ENCODE data around the gene MEAF6.
A peak's percentile ranks its signal among the peaks of the same experiment; 100 is the strongest.
"Not testable (repeated sequence)": the region's sequence is repeated elsewhere in the genome, so short reads cannot be mapped to it uniquely, and the experiment has no call there.

Gene MEAF6

GRCh38 chr1:37545019-37545418 lies 30.5 kb upstream of the MEAF6 start:
- H3K4me3 Mint-ChIP-seq = no peak overlapping the region
- no peak for DNase-seq
- H3K9me3 Mint-ChIP-seq = no peaks in the 10 kb centered on the region
- no peak for ATAC-seq (replicated peaks)
- no peak overlapping the region for H3K27ac Mint-ChIP-seq
- H3K36me3 Mint-ChIP-seq = peaks cover 41 to 52% of the 10 kb centered on the region in 2 donors
- H3K27me3 Mint-ChIP-seq = no peaks in the 10 kb centered on the region
- peaks cover 10 to 20% of the 10 kb centered on the region in 2 donors for H3K4me1 Mint-ChIP-seq

DNA sequence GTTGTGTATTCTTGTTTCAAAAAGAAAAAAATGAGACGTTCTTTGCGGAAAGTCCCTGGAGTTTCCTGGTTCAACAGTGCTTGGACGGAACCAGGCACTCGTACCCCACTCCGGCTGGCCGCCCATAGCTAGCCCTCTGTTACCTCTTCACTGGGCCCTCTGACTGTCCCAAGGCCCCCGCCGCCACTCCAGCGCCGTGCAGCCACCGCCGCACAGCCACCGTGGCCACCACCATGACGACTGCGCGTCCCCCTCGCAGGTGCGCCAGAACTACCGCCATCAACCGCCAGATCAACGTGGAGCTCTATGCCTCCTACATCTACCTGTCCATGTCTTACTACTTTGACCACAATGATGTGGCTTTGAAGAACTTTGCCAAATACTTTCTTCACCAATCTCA lies 30.0 kb upstream of the MEAF6 start:
- DNase-seq (no peak), ATAC-seq (replicated peaks) (no peak)
- Mint-ChIP-seq H3K36me3 (peaks cover 39 to 48% of the 10 kb centered on the region in 2 donors), H3K4me3 (no peak overlapping the region), H3K9me3 (no peaks in the 10 kb centered on the region), H3K4me1 (peaks cover 6 to 15% of the 10 kb centered on the region in 2 donors), H3K27ac (no peak overlapping the region), H3K27me3 (no peaks in the 10 kb centered on the region)

- H3K27ac Mint-ChIP-seq = peak overlapping the region; percentile 72
- DNase-seq (no peak), ATAC-seq (replicated peaks) (no peak)
- peaks cover 3 to 7% of the 10 kb centered on the region in 2 donors for H3K4me1 Mint-ChIP-seq
- peaks cover 40 to 49% of the 10 kb centered on the region in 2 donors for H3K36me3 Mint-ChIP-seq
- H3K9me3 Mint-ChIP-seq = no peaks in the 10 kb centered on the region
- H3K4me3 Mint-ChIP-seq = no peak overlapping the region
- no peaks in the 10 kb centered on the region for H3K27me3 Mint-ChIP-seq
Measured at GRCh38 chr1:37540036-37540785, 25.6 kb upstream of the MEAF6 start.

- not testable (repeated sequence) for ATAC-seq (replicated peaks); H3K9me3 Mint-ChIP-seq; DNase-seq; H3K4me3 Mint-ChIP-seq; H3K27me3 Mint-ChIP-seq; H3K27ac Mint-ChIP-seq; H3K4me1 Mint-ChIP-seq
- H3K36me3 Mint-ChIP-seq = peaks cover 41 to 49% of the 10 kb centered on the region in 2 donors
Measured at GRCh38 chr1:37539154-37539553, 24.6 kb upstream of the MEAF6 start.

DNA sequence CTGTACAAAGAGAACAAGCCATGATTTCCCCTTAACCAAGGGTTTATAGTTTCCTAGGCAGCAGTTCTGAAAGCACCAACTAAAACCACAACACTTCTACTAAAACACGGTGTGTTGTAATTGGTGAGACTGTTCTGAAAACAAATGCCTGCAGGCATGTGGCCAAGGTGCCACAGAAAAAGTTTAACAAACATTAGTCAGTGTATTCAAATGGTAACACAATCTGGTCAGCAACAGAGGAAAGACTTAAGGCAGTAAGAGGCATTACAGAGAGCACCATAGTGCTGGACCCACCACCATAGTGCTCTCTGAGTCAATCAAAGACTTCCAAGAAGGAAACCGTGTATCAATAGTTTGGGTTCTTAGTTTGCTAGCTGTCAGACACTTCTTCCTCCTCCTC lies 22.8 kb upstream of the MEAF6 start:
- no peaks in the 10 kb centered on the region for H3K9me3 Mint-ChIP-seq
- H3K36me3 Mint-ChIP-seq = peaks cover 35 to 49% of the 10 kb centered on the region in 2 donors

GRCh38 chr1:37533317-37534093 lies 18.9 kb upstream of the MEAF6 start:
- no peak for DNase-seq
- Mint-ChIP-seq H3K4me1 (no peaks in the 10 kb centered on the region), H3K36me3 (peaks cover 26 to 36% of the 10 kb centered on the region in 2 donors), H3K4me3 (no peak overlapping the region), H3K27ac (no peak overlapping the region), H3K27me3 (no peaks in the 10 kb centered on the region), H3K9me3 (no peaks in the 10 kb centered on the region)
- no peak for ATAC-seq (replicated peaks)

More for the DNA sequence above, 22.8 kb upstream of the MEAF6 start:
- H3K27me3 Mint-ChIP-seq = no peaks in the 10 kb centered on the region
- H3K27ac Mint-ChIP-seq = no peak overlapping the region
- ATAC-seq (replicated peaks) (no peak), DNase-seq (no peak)
- no peaks in the 10 kb centered on the region for H3K4me1 Mint-ChIP-seq
- H3K4me3 Mint-ChIP-seq = no peak overlapping the region

DNA sequence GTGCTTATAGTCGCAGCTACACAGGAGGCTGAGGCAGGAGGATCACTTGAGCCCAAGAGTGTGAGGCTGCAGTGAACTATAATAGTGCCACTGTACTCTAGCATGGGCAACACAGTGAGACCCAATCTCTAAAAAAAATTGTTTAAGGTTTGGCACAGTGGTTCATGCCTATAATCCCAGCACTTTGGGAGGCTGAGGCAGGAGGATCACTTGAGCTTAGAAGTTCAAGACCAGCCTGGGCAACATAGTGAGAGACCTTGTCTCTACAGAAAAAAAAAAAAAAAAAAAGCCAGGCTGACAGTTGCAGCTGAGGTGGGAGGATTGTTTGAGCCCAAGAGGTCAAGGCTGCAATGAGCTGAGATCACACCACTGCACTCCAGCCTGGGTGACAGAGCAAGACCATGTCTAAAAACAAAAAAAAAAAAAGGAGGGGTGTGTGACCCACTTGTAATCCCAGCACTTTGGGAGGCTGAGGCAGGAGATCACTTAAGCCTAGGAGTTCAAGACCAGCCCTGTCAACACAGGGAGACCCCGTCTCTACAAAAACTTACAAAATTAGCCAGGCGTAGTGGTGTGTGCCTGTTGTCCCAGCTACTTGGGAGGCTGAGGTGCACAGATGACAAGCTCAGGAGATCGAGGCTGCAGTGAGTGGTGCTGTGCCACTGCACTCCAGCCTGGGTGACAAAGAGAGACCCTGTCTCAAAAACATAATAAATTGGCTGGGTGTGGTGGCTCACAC lies 18.0 kb upstream of the MEAF6 start:
- ATAC-seq (replicated peaks); DNase-seq; H3K4me1 Mint-ChIP-seq; H3K9me3 Mint-ChIP-seq; H3K27ac Mint-ChIP-seq; H3K4me3 Mint-ChIP-seq; H3K27me3 Mint-ChIP-seq: not testable (repeated sequence)
- H3K36me3 Mint-ChIP-seq = peaks cover 19 to 27% of the 10 kb centered on the region in 2 donors

DNA sequence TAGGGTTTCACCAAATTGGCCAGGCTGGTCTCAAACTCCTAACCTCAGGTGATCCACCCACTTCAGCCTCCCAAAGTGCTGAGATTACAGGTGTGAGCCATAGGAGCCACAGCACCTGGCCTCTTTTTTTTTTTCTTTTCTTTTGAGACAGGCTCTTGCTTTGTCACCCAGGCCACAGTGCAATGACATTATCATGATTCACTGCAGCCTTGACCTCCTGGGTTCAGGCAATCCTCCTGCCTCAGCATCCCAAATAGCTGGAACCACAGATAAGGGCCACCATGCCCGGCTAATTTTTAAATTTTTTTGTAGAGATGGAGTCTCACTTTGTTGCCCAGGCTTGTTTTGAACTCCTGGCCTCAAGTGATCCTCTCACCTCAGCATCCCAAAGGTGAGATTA lies 15.3 kb upstream of the MEAF6 start:
- H3K4me3 Mint-ChIP-seq; DNase-seq; H3K9me3 Mint-ChIP-seq; H3K27me3 Mint-ChIP-seq; H3K4me1 Mint-ChIP-seq; ATAC-seq (replicated peaks); H3K27ac Mint-ChIP-seq: not testable (repeated sequence)
- H3K36me3 Mint-ChIP-seq = peaks cover 8 to 16% of the 10 kb centered on the region in 2 donors

DNA sequence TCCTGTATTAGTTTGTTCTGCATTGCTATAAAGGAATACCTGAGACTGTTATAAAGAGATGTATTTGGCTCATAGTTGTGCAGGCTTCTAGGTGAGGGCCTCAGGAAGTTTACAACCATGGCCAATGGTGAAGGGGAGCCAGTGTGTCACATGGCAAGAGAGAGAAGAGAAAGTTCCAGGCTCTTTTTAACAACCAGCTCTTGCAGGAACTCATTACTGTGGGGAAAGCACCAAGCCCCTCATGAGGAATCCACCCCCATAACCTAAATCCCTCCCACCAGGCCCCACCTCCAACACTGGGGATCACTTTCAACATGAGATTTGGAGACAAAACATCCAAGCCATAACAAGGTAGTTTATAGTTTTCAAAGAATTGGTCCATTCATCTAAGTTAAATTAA lies 5.0 kb upstream of the MEAF6 start:
- Mint-ChIP-seq H3K27ac (no peak overlapping the region), H3K9me3 (no peaks in the 10 kb centered on the region), H3K36me3 (no peaks in the 10 kb centered on the region), H3K4me3 (peak overlapping the region in 1 of 2 donors; percentile 39), H3K4me1 (peaks cover 15 to 19% of the 10 kb centered on the region in 2 donors), H3K27me3 (no peaks in the 10 kb centered on the region)
- no peak for DNase-seq
- ATAC-seq (replicated peaks) = peak; percentile 11 to 13

GRCh38 chr1:37518929-37519328 lies 4.4 kb upstream of the MEAF6 start:
- H3K27me3 Mint-ChIP-seq; H3K9me3 Mint-ChIP-seq; ATAC-seq (replicated peaks); H3K36me3 Mint-ChIP-seq; H3K27ac Mint-ChIP-seq; DNase-seq; H3K4me3 Mint-ChIP-seq: not testable (repeated sequence)
- peaks cover 17 to 21% of the 10 kb centered on the region in 2 donors for H3K4me1 Mint-ChIP-seq

DNA sequence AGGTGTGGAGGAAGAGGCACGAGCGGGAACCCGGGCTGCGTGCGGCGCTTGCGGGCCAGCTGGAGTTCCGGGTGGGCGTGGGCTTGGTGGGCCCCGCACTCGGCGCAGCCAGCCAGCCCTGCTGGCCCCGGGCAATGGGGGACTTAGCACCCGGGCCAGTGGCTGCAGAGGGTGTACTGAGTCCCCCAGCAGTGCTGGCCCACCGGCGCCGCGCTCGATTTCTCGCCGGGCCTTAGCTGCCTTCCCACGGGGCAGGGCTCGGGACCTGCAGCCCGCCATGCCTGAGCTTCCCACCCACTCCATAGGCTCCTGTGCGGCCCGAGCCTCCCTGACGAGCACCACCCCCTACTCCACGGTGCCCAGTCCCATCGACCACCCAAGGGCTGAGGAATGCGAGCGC lies 3.7 kb upstream of the MEAF6 start:
- not testable (repeated sequence) for H3K4me3 Mint-ChIP-seq; H3K27ac Mint-ChIP-seq; H3K27me3 Mint-ChIP-seq; H3K36me3 Mint-ChIP-seq; H3K9me3 Mint-ChIP-seq; DNase-seq; ATAC-seq (replicated peaks)
- H3K4me1 Mint-ChIP-seq = peaks cover 22 to 28% of the 10 kb centered on the region in 2 donors

GRCh38 chr1:37517569-37517968 lies 3.0 kb upstream of the MEAF6 start:
- Mint-ChIP-seq H3K27me3 (no peaks in the 10 kb centered on the region), H3K4me3 (no peak overlapping the region), H3K36me3 (peaks cover 5 to 10% of the 10 kb centered on the region in 2 donors), H3K9me3 (no peaks in the 10 kb centered on the region), H3K27ac (no peak overlapping the region), H3K4me1 (peaks cover 24 to 34% of the 10 kb centered on the region in 2 donors)
- ATAC-seq (replicated peaks) = no peak
- no peak for DNase-seq

GRCh38 chr1:37515185-37516034 lies 844 bp upstream of the MEAF6 start:
- Mint-ChIP-seq H3K27me3 (no peaks in the 10 kb centered on the region), H3K4me1 (peaks cover 30 to 48% of the 10 kb centered on the region in 2 donors), H3K27ac (peak overlapping the region; percentile 97), H3K9me3 (no peaks in the 10 kb centered on the region), H3K4me3 (peak overlapping the region; percentile 89 to 99), H3K36me3 (peaks cover 16 to 19% of the 10 kb centered on the region in 2 donors)
- DNase-seq (no peak), ATAC-seq (replicated peaks) (no peak)

Measured in stimulated activated naive B cell treated with anti-CD40 and anti-IgM and Interleukin-4, amounts not matched to agents 10 μg/mL and 1 μg/mL and 100 μg/mL, for 72 hours (primary cell).